ENCODE measurements around the gene CST4. TPM values are rescaled to one million over a fixed set of nuclear protein-coding genes. Genes with fewer than 3 reads are reported as not detected.
"Not testable (repeated sequence)": the region's sequence is repeated elsewhere in the genome, so short reads cannot be mapped to it uniquely, and the experiment has no call there.

Gene CST4
- total and polyA plus RNA-seq, 8 donors: not detected

- no peak overlapping the region for H3K4me3 ChIP-seq
- no peak overlapping the region for H3K27ac ChIP-seq
- WGBS, 2 donors: 33 to 57% methylated on average over 1 of the region's 1 CpG
- no peaks in the 10 kb centered on the region for H3K27me3 ChIP-seq
- ATAC-seq (no peak), FAIRE-seq (no peak), DNase-seq (no peak)
- no peaks in the 10 kb centered on the region for H3K36me3 ChIP-seq
- TF ChIP-seq CTCF (IDR thresholded peaks at IDR 0.05): no peak
- H3K9me3 ChIP-seq: no peaks in the 10 kb centered on the region
- intact Hi-C loops (cut with DNase I): no loop called here
- no peaks in the 10 kb centered on the region for H3K4me1 ChIP-seq
Measured at GRCh38 chr20:23721962-23722361, 33.1 kb upstream of the CST4 start.

DNA sequence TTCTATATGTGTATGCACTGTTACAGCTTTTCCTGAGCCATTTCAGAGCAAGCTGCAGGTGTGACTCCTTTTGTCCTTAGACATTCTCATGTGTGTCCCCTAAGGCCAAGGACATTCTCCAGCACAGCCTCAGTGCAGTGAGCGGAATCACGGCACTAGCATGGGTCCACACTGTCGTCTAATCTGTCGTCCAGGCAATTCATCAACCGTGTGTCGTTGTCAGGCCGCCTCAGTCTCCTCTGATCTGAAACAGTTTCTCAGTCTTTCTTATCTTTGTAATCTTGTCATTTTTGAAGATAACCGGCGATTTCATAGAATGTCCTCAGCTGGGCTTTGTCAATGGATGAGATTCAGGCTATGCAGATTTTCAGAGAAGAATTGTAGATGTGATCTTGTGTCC is 30.5 kb upstream of the CST4 start:
- H3K27me3 ChIP-seq; ATAC-seq; H3K4me3 ChIP-seq; H3K27ac ChIP-seq; FAIRE-seq; H3K9me3 ChIP-seq; intact Hi-C loops (cut with DNase I); DNase-seq; H3K36me3 ChIP-seq; H3K4me1 ChIP-seq: not testable (repeated sequence)
- WGBS, 2 donors: 22% methylated on average over 9 of the region's 9 CpGs

GRCh38 chr20:23711778-23712177 is 22.9 kb upstream of the CST4 start:
- DNase-seq; ATAC-seq; H3K36me3 ChIP-seq; H3K4me1 ChIP-seq; FAIRE-seq; H3K27me3 ChIP-seq; H3K27ac ChIP-seq; H3K4me3 ChIP-seq; intact Hi-C loops (cut with DNase I); H3K9me3 ChIP-seq: not testable (repeated sequence)

DNA sequence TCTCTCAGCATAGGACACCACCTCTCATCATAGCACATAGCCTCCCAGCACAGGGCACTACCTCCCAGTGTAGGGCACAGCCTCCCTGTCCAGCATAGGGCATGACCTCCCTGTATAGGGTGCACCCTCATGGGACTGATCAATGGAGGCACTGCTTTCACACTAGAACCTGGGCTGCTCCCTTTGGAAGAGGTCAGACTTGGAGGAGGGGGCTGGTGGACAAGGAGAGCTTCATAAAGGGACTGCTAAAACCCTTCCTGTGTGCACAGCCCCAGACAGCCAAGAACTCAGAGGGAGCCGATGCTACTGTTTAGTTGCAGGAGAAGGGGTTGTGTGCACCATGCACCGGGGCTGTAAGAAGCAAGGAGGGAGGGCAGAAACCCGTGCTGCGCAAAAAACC is 21.9 kb upstream of the CST4 start:
- H3K27me3 ChIP-seq: no peaks in the 10 kb centered on the region
- no peaks in the 10 kb centered on the region for H3K36me3 ChIP-seq
- intact Hi-C loops (cut with DNase I): no loop called here
- no peak for FAIRE-seq
- H3K9me3 ChIP-seq: no peaks in the 10 kb centered on the region
- no peak for DNase-seq
- 72 to 79% methylated on average over 4 of the region's 4 CpGs for WGBS, 2 donors
- no peak for TF ChIP-seq CTCF (IDR thresholded peaks at IDR 0.05)
- no peak for ATAC-seq
- no peaks in the 10 kb centered on the region for H3K4me1 ChIP-seq
- no peak overlapping the region for H3K27ac ChIP-seq
- H3K4me3 ChIP-seq: no peak overlapping the region

- ATAC-seq: no peak
Measured at GRCh38 chr20:23705895-23706294, 17.1 kb upstream of the CST4 start.

DNA sequence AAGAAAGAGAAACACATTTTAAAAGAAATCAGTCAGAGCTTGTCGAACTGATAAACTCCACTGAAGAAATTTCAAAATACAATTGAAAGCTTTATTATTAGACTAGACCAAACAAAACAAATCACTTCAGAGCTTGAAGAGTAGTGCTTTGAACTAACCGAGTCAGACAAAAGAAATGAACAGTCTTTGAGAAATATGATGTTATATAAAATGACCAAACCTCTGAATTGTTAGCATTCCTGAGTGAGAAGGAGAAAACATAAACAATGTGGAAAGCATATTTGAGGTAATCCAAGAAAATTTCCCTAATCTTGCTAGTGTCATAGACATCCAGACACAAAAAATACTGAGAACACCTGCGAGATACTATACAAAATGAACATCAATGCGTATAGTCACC is 13.2 kb upstream of the CST4 start:
- no peaks in the 10 kb centered on the region for H3K9me3 ChIP-seq
- no peak for DNase-seq
- ATAC-seq: no peak
- H3K27ac ChIP-seq: no peak overlapping the region
- no peaks in the 10 kb centered on the region for H3K36me3 ChIP-seq
- H3K4me1 ChIP-seq: no peaks in the 10 kb centered on the region
- intact Hi-C loops (cut with DNase I): no loop called here
- WGBS, 2 donors: 52 to 56% methylated on average over 4 of the region's 4 CpGs
- FAIRE-seq: no peak
- TF ChIP-seq CTCF (IDR thresholded peaks at IDR 0.05): no peak
- H3K4me3 ChIP-seq: no peak overlapping the region
- H3K27me3 ChIP-seq: no peaks in the 10 kb centered on the region

More at GRCh38 chr20:23705895-23706294, 17.1 kb upstream of the CST4 start:
- FAIRE-seq: no peak
- 83 to 95% methylated on average over 1 of the region's 1 CpG for WGBS, 2 donors
- TF ChIP-seq CTCF (IDR thresholded peaks at IDR 0.05): no peak
- Histone ChIP-seq H3K36me3 (no peaks in the 10 kb centered on the region), H3K4me3 (no peak overlapping the region), H3K9me3 (no peaks in the 10 kb centered on the region), H3K4me1 (no peaks in the 10 kb centered on the region), H3K27ac (no peak overlapping the region), H3K27me3 (no peaks in the 10 kb centered on the region)
- intact Hi-C loops (cut with DNase I): no loop called here
- DNase-seq: no peak
